Gastrocnemius medialis (tissue), 4 donors: ENCODE data around the gene HSPBAP1. TPM values are rescaled to one million over a fixed set of nuclear protein-coding genes. Genes with fewer than 3 reads are reported as not detected.

ENCODE experiments used
- ATAC-seq, 2 donors: fragments of 150-250 bp; one replicate each; pipeline ENCODE4 v1.9.1; 2016
- DNase-seq, 2 donors: peaks; one replicate each; pipeline ENCODE4 v3.0.0-alpha.2; 2019
- H3K27ac ChIP-seq, 4 donors: fragments of 200-600 bp; sonication (generic); 1 replicate in 1 of 4; 2 replicates in 3 of 4; pipeline ENCODE4 v1.5.1; 2016 to 2018; ENCODE audit warnings: mild to moderate bottlenecking in 2 of 4, moderate library complexity in 1 of 4
- H3K27me3 ChIP-seq, 3 donors: fragments of 200-600 bp; sonication (generic) in 2 of 3; 1 replicate in 1 of 3; 2 replicates in 2 of 3; pipeline versions ENCODE4 v1.5.1 to v1.6.0; 2016 to 2019; ENCODE audit warnings: mild to moderate bottlenecking in 1 of 3, moderate library complexity in 1 of 3
- H3K36me3 ChIP-seq, 2 donors: fragments of 200-600 bp; sonication (generic) in 1 of 2; one replicate each; pipeline ENCODE4 v1.5.1; 2017 to 2018
- H3K4me1 ChIP-seq, 2 donors: fragments of 200-600 bp; sonication (generic) in 1 of 2; one replicate each; pipeline ENCODE4 v1.5.1; 2016 to 2017; ENCODE audit warnings: mild to moderate bottlenecking in 2 of 2
- H3K4me3 ChIP-seq, 4 donors: fragments of 200-600 bp; sonication (generic) in 3 of 4; 1 replicate in 1 of 4; 2 replicates in 3 of 4; pipeline ENCODE4 v1.5.1; 2016 to 2019; ENCODE audit warnings: mild to moderate bottlenecking in 2 of 4
- H3K9me3 ChIP-seq, 3 donors: fragments of 200-600 bp; sonication (generic) in 2 of 3; 1 replicate in 1 of 3; 2 replicates in 2 of 3; pipeline ENCODE4 v1.5.1; 2016 to 2019
- CTCF ChIP-seq, 5 experiments: fragments of 450-650 bp in 3 of 5; fragments of 200-600 bp in 2 of 5; sonication (generic) in 2 of 5; IDR thresholded peaks in 4 of 5; conservative IDR thresholded peaks in 1 of 5; 1 replicate in 4 of 5; 2 replicates in 1 of 5; pipeline ENCODE4 v1.5.1; 2016 to 2019; ENCODE audit warnings: antibody characterized with exemption in 5 of 5, mild to moderate bottlenecking in 3 of 5, moderate library complexity in 3 of 5
- POLR2A ChIP-seq, 2 donors: fragments of 450-650 bp; IDR thresholded peaks; one replicate each; pipeline ENCODE4 v1.6.1; 2017; ENCODE audit warnings: antibody characterized with exemption in 2 of 2, mild to moderate bottlenecking in 2 of 2, moderate library complexity in 2 of 2
- in situ Hi-C, 4 donors: fragments of 200-750 bp; cut with MboI; loops; one replicate each; pipeline versions ENCODE4 v1.15.0 to v1.8.0; 2017; ENCODE audit warnings: low sequenced_read_pairs in 4 of 4
- intact Hi-C: fragments of 100-400 bp; cut with DNase I; formaldehyde crosslinking; loops from one replicate; pipeline ENCODE4 v1.15.1; 2023; ENCODE audit warnings: low total_unique reads
- total RNA-seq, 4 donors: library from RNA; depleted of rRNA; stranded (reverse); fragments of >200 nt; gene quantifications; one replicate each; pipeline versions ENCODE4 v1.1.0 to v1.2.3, GENCODE V29; 2016

HSPBAP1 gene
- total RNA-seq, 4 donors from 2014 or later: 14.5 to 30.7 (median 17.0) TPM

- TF ChIP-seq CTCF (IDR thresholded peaks at IDR 0.05 in 4 of 5, conservative IDR thresholded peaks at IDR 0.05 in 1 of 5) (no peak), POLR2A (IDR thresholded peaks at IDR 0.05) (no peak)
- Histone ChIP-seq H3K4me1 (no peaks in the 10 kb centered on the region), H3K36me3 (peaks cover 0 to 33% of the 10 kb centered on the region in 2 donors), H3K27ac (no peak overlapping the region), H3K27me3 (no peaks in the 10 kb centered on the region), H3K4me3 (no peak overlapping the region), H3K9me3 (no peaks in the 10 kb centered on the region)
- in situ Hi-C loops: loop anchor here in 2 of 4 donors (25.0 kb wide), 2 partner anchors 128 to 1153 kb away; partner anchors contain the start of genes DTX3L (in 1 of the 2), PARP9 (in 1 of the 2) and POLQ (in 1 of the 2)
- ATAC-seq (no peak), DNase-seq (no peak)
- intact Hi-C loops: no loop called here
Measured at GRCh38 chr3:122690096-122690495, 103.5 kb downstream of the HSPBAP1 start.

Other genes starting within 250 kb of the HSPBAP1 start
- 1 to 10 TPM; 5.9 to 9.6 (median 8.2) TPM for gene PARP9, start 229.5 kb downstream of the HSPBAP1 start, total RNA-seq
- 10 to 100 TPM in 1 of 4 donors, 1 to 10 TPM in 3; 6.6 to 15.6 (median 9.4) TPM for gene DTX3L, start 229.5 kb downstream of the HSPBAP1 start, total RNA-seq
- gene PARP15, start 216.2 kb downstream of the HSPBAP1 start, total RNA-seq: under 1 TPM in 2 of 4 donors, not detected in 2; 0.16 to 0.51 TPM
- 10 to 100 TPM in 3 of 4 donors, 1 to 10 TPM in 1; 6.0 to 12.3 (median 10.5) TPM for gene PARP14, start 113.0 kb downstream of the HSPBAP1 start, total RNA-seq
- 10 to 100 TPM; 29.0 to 81.7 (median 44.8) TPM for gene SLC49A4, start 1.2 kb upstream of the HSPBAP1 start, total RNA-seq
- under 1 TPM in 2 of 4 donors, not detected in 2; 0.10 to 0.26 TPM for gene SEMA5B, start 233.9 kb upstream of the HSPBAP1 start, total RNA-seq